Activated gamma-delta T cell treated with anti-CD3 and anti-CD28 coated beads, Interleukin-2, amount 50 U/mL, for 16 hours (primary cell): ENCODE measurements around the gene BEGAIN.
"Not testable (repeated sequence)": the region's sequence is repeated elsewhere in the genome, so short reads cannot be mapped to it uniquely, and the experiment has no call there.

Source experiments
- DNase-seq: peaks from one replicate; pipeline ENCODE4 v3.0.0-alpha.2; 2020; ENCODE audit warnings: low read depth

Gene BEGAIN

DNA sequence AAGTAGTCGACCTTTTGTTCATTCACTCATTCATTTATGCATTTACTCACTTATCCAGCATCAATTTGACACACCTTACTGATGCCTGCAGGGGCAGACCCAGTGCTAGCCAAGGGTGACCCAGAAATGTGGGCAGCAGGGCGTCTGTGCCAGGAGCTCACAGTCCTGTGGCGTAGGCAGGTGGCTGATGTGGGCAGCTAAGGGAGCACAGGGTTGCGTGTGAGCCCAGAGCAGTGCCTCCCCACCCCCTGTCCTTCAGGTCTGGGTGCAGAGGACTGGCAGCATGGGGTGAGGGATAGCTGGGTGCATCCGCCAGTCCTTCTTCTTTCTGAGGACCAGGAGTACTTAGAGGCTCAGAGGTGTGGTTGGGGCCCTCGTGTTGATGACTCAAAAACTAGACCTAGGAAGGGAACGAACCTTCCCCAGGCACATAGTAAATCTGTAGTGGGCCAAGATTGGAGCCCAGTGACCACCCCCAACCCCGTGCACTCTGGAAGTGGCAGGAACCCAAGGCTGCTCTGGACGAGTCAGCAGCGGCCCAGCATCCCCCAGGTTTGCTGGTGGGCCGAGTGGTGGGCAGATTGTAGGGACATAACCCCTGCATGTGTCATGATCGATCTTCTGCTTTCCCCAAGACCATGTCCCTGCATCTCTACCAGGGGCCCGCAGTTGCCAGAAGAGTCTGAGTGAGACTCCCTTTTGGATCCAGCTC is 63.9 kb downstream of the BEGAIN start:
- no peak for DNase-seq

DNA sequence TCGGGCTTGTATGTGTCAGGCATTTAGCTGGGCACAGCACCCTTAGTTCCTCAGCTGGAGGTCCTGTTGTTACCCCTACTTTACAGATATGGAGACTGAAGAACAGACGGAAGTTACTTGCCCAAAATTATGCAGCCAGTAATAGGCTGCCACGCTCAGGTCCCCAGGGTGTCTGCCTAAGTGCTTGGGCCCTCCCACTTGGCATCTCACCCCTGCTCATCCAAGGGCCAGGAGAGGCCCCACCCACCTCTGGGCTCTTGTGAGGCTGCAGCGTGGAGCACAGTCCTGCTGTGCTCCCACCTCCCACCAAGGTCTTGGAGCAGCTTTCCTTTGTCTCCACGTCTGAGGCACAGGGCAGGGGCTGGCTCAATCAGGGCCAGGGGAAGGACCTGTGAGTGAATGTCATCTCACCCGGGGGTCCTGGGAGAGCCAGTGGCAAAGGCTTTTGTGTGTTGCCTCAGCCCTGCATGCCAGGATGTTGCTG is 64.6 kb downstream of the BEGAIN start:
- DNase-seq: no peak

DNA sequence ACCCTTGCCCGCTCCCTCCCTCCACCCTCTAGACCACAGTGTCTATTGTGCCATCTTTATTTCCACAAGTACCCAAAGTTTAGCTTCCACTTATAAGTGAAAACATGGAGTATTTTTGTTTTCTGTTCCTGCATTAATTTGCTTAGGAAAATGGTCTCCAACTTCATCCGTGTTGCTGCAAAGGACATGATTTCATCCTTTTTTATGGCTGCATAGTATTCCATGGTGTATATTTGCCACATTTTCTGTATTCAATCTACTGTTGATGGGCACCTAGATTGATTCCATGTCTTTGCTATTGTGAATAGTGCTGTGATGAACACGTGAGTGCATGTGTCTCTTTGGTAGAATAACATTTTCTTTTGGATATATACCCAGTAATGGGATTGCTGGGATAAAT is 81.2 kb downstream of the BEGAIN start:
- DNase-seq: not testable (repeated sequence)

DNA sequence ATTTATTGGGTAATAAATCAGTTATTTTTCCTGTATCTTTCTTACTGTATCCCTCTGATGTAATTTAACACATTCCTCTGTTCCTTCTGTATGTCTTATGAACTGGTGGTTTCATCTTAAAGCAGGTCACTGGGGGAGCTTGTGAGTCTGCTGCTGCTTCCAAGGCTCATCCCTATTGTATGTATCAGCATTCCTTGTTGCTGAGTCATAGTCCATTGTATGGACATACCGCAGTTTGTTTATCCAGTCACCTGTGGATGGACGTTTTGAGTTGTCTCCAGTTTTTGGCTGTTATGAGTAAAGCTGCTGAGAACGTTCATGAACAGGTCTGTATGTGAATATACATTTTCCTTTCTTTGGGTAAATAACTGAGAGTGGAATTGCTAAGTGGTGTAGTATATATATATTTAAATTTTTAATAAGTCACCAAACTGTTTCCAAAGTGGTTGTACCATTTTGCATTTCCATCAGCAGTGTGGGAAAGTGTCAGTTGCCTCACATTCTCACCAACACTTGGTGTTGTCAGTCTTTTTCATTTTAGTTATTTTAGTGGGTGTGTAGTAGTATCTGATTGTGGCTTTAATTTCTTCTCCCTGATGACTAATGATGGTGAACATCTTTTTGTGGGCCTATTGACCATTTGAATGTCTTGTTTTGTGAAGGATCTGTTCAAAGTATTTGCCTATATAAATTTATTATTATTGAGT is 82.7 kb downstream of the BEGAIN start:
- no peak for DNase-seq

DNA sequence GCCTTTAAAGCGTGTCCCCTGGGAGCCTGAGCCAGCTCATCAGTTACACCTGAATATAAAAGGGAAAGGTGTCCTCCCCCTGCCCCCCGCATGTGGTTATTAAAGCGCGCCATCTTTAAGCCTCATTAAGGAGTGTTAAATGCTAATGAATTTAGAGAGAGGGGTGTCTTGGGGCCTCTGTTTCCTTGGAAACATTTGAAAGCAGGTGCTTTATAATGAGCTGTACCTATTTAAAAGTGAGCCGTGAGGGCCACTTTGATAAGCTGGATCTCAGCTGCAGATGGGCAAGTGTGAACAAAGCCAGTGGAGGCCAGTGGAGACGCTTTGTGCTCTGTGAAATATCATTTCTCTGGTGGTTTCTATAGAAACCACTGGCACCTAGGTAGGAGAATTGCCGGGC is 84.0 kb downstream of the BEGAIN start:
- no peak for DNase-seq

DNA sequence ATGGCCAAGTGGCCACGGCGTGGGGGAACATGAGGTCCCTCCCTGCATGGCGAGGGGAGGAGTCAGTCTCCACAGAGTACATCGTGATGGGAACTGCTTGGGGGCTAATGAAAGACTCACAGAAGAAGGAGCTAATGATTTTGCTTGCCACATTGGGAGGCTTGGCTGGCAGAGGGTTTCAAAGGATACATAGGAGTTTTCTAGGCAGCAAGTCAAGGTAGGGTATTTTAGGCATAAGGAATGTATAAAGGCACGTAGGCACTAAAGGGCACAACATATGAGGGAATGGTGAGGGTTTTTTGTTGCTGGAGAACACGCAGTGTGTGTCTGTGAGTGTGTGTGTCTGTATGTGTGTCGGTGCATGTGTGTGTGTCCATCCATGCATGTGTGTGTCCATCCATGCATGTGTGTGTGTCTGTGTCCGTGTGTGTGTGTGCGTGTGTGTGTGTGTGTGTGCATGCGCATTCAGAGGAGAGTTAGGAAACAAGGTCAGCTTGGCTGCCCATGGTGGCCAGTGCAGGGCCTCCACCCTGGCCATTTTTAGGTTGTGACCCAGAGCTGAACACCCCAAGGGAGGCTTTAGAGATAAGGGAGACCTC is 84.5 kb downstream of the BEGAIN start:
- no peak for DNase-seq

DNA sequence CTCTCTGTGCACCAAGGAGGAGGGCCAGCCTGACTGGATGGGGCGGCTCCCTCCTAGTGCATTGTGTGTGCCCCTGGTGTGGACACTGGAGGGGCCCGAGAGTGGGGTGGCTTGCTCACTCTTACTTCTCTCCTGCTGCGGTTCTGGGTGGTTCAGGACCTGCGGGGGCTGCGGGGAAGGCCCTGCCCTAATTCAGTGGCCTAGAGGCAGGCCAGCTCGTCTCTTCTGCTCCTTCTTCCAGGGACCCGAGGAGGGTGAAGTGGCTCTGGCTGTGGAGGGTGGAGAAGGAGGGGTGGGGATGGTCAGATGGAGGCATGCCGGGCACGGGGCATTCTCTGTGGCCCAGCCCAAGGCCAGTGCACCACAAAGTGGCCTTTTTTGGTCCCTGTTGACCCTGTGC is 87.1 kb downstream of the BEGAIN start:
- DNase-seq: no peak

DNA sequence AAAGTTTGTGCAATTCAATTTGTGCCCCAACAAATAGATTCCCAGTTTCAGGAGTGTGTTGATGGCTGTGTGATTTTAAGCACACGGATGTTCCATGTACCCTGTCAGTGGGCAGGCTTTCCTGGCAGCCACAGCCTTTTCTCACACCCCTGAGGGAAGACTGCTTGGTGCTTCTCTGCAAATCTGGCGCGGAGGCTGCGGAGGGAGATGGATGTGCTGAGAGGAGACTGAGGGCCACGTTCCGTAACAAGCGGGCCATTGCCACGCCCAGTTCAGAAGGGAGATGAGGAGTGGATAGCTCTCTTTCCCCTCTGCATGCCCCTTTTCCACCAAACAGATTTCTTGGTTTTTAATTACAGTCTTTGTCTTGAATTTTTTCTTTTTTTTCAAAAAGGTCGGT is 89.1 kb downstream of the BEGAIN start:
- DNase-seq: no peak

DNA sequence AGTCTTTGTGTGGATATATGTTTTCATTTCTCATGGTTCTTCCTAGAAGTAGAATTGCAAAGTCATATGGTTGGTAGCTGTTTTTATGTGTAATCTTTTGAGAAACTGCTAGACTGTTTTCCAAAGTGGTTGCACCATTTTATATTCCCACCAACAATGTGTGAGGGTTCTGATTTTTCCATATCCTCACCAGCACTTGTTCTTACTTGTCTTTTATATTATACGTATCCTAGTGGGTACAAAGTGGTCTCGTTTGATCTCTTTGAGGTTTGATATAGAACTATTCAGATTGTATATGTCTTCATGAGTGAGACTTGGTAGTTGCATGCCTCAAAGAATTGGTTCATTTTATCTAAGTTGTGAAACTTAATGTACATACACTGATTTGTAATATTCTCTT is 91.3 kb downstream of the BEGAIN start:
- DNase-seq: no peak

DNA sequence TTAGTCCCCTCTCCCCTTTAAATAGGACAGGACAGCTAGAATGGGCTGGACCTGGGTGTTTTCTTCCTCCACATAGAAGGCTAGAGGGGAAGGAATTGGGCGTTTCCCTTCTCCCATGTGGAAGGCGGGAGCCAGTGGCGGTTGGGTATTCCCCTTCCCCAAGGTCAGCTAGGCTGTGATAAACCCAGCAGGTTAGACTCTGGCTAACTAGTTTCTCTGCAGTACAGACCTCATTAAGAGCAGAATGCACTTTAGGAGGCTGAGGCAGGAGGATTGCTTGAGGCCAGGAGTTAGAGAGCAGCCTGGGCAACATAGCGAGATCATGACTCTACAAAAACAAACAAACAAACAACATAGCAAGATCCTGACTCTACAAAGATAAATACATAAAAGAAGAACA is 92.6 kb downstream of the BEGAIN start:
- DNase-seq: no peak

DNA sequence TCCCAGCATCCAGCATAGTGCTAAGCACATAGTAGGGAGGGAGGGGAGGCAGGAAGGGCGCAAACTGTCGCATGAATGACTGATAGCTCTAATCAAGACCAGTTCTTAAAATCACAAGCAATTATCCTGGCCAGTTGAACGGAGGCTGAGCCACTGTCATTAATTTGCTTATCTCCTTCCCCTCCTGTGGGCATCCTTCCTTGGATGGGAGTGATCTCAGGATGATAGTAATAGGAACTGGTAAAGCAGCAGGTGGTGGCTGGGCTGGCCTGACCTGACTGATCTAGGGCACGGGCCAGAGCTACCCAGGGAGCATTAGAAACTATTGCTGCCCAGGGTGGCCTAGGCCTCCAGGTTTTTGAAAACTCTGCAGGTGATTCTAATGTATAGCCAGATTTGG is 97.0 kb downstream of the BEGAIN start:
- DNase-seq: no peak

DNA sequence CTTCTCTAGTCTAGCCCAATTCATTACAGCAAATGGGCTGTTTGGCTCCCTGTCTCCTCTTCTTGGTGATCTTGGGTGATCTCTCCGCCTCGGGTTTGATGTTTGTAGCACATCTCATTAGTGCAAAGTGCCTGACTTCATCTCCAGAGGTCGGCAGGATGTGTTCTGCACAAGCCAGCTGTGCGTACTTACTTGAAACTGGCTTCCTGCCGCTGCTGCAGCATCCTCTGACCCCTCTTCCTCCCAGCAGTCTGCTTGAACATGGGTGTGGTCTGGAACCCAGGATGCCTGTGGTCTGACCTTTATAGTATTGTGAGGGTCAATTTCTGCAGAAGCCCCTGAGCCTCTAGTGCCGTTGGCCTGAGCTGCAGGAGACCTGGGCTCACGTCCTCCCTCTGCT is 99.2 kb downstream of the BEGAIN start:
- DNase-seq: no peak

DNA sequence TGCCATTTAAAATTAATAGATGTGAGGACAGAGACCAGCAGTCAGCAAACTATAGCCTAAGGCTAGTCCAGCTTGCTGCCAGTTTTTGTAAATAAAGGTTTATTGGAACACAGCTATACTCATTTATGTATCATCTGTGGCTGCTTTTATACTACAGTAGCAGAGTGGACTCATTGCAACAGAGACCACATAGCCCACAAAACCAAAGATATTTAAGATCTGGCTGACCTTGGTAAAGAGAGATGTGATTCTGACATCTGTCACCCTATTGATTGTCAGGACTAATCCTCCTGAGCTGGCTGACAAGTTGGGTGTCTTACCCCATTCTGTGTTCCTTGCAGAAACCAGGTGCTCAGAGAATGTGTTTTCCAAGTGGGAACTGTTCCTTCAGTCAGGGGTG is 99.9 kb downstream of the BEGAIN start:
- DNase-seq: no peak
